HG02970 (cell line): Measurements from ENCODE around the gene LDB2.

ENCODE experiments used
- ATAC-seq: cut with Tn5 transposase; IDR thresholded peaks from one replicate; pipeline ENCODE4 v1.9.1; 2021; ENCODE audit warnings: mild to moderate bottlenecking, moderate library complexity, moderate number of reproducible peaks; ENCODE audit not compliant: unreplicated experiment, low FRiP score

Gene LDB2

DNA sequence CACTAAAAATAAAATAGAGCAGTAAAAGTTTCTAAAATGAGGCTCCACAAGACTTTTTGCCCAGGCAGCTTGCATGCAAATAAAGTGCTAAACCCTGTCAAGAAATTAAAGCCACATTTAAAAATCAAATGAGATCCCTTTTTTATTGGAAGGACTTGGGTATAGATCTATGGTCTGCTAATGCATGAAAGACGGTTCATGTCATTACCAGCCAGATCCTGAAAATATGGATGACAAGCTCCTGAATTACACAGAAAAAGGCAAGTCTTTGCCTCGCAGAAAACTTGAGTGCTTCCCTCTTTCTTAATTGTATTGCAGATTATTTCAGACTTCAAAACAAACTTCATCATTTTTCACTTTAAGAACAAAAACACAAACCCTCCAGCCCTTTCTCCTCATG, 169.6 kb downstream of the LDB2 start:
- no peak for ATAC-seq

DNA sequence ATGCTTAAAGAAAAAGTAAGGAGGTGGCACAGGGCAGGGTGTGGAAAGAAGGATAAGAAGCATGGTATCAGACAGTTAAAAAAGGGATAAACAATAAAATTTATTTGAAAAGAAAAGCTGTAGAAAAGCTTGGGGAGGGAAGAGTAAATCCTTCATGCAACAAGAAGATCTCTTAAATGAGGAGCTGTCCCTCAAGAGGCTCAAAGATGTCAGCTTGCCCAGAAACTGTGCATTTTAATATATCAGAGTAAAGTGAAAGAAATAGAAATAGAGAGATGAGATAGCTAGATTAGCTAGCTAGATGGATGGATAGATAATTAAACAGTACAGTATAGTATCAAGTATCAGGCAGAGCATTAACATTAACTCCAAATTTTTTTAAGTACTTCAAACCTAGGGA, 170.3 kb downstream of the LDB2 start:
- no peak for ATAC-seq

DNA sequence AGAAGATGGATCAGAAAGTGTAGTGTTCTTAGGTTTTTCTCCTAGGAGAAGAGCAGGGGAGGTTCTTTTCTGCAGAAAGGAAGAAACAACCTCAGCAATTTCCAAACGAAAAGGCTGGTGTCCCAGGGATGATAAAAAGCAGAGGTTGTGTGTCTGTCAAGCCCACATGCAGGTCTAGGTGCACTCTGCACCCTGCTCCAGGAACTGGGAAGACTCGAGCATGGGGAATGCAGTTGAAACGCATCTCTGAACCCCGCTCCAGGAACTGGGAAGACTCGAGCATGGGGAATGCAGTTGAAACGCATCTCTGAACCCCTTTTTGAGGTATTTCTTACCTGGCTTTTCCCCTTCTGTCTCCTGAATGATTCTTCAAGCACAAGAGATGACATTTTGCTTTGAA, 171.2 kb downstream of the LDB2 start:
- no peak for ATAC-seq

DNA sequence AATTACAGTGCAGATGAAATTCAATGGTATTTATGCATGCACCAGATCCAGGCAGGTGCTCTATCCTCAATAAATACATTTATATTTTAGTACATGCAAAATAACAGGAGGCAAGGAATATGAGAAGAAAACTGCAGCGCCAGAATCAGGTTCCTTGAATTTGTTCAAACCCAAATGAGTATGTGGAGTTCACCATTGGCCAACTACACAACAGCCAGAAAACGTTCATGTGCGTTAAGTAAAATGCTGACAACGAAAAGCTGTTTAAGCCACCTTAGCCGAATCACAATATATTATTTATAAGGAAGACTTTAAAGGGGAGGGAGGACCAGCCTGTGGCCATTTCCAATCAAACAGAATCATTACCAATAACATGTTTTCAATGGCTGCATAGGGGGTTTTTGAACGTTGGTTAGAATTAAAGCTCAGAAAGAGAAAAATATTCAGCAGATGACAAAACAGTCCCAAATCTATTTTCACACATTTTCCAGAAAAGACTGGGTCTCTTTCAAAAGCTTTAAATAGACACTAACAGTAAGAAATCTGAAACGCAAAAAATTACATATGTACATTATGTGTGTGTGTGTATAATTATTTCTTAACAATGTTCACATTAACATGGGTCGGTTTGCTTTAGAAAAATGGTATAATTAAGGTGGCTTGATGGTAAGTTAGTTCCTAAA, 171.9 kb downstream of the LDB2 start:
- ATAC-seq, result no peak

DNA sequence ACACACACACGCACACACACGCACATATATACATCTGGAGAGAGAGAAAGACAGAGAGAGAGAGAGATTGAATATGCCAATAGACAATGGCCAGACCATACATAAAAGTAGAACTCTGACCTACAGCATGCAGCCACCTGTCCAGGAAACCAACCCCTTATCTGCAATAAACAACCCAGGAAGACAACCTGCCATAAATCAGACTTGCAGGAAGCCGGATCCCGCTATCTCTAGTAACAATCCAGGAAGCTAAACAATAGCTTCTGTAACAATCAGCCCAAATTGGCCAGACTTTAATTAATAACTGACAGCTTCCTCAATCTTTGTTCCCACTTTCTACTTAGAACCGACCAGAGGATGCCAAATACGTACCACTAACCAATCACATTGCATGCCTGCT, 173.2 kb downstream of the LDB2 start:
- no peak for ATAC-seq

DNA sequence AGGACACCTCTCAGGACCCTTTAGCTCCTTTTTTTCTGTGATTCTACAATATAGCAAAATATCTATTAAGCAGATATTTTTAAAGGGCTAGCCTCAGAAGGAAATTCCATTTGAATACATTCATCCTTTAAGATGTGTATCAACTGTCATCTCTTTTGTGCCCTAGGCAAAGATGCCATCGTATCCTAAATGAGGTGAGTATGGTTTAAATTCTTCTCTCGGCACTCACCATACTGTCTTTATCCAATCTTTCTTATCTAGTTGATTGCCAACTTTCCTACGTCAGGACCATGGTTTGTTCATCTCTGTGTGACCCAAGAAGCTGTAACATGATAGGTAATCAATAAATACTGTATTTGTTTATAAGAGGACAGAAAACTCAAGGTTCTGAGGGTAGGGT, 176.0 kb downstream of the LDB2 start:
- no peak for ATAC-seq

DNA sequence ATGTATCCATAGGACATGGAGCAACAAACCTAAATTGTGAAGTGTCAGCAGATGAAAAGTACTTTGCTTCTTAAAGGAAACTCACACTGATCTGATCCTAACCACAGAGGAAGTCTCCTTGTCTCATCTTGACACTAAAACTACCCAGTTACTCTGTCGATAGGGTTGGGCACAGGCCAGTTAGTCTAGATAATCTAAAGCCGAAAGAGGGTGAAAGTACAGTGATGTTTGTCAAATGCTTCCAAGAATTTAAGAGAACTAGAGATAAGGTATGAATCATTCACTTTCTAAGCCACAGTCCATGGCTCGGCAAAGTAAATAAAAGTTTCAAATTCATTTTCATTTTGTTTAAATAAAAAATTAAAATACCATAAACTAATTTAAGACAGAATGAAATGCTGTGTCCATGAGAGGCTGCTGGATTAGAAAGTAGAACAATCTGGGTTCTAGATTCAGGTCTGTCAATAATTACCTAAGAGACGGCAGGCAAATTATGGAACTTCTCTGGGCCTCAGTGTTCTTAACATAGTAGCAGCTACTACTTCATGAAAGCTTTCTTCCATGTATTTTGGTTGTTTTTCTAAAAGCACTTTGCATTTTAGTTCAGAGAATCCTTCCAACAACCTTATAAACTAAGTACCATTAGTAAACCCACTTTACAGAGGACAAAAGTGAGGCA, 176.7 kb downstream of the LDB2 start:
- no peak for ATAC-seq

DNA sequence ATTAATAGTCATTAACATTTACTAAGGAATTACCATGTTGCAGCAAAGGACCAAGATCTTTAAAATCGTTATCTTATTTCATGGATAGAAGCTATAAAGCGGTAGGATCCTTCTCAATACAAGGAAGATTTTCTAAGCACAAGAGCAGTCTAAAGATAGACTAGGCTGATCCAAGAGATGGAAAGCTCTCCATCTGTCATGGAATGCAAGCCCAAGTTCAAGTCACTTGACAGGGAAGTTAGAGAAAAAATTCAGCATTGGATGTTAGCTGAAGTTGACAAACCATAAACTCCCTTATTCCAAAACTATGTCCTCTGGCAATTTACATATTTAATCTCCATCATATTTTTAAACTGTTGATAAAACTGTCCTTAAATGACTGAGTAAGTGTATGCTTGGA, 177.7 kb downstream of the LDB2 start:
- ATAC-seq, result no peak

DNA sequence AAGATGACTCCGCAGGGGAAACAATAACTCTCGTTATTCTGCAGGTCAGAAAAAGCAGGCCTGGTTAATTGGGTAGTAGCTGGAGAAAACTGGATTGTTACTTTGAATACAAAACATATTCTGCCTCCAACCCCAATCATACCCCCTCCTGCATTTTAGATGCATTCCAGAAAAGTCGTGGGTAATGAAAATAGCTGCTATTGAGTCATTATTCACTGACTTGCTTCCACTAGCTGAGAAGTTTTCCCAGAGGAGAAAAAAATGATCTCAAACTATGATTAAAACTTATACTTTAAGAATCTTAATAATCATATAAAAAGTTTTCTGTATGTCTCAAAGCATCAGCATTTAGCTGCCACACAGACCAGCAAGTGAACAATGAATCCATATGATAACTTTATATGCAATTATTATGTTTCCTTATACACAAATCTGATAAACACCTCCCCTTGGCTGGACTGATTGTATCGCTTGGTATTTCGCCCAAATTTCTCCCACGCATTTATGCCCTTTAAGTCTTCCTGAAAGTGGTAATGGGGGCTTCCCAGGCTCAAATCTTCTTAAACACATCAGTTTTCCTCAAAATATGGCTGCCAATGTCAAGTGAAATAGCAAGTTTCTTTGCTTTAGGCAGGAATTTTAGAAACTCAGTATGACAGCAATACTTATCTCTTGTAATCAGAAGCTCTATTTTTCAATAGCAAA, 181.0 kb downstream of the LDB2 start:
- no peak for ATAC-seq

DNA sequence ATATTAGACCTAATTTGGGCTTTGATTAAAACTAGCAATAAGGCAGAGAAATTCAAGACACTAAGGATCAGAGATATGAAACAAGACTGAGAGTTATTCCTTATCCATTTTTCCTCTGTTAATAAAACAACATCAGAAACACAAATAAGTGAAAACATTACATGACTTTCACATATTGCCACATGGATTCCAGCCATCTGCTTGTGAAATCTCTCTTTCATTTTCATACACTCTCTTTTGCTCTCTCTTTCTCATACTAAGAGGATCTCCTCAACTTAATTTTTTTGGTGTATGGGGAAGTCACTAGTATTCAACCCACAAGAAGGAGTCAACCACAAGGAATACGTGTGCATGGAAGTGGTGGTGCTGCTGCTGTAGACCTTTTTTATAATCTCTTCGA, 183.0 kb downstream of the LDB2 start:
- no peak for ATAC-seq

DNA sequence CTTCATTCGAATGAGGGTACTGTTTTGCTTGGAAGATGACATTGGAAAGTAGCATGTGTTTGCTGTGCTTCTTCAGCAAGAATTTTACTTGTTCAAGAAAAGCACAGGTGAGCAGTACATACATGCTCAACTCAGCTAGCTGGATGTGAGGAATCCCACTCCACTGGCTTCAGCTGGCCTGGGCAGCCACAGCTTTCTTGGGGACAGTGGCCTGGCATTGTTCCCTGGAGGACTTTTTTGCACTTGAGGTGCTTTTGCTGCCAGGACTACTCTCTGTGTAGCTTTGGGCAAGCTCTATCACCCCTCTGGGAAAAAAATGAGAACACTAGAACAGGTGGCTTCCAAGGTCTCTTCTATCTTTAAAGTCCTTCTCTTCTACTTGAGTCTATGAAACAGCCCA, 184.3 kb downstream of the LDB2 start:
- ATAC-seq, result no peak

DNA sequence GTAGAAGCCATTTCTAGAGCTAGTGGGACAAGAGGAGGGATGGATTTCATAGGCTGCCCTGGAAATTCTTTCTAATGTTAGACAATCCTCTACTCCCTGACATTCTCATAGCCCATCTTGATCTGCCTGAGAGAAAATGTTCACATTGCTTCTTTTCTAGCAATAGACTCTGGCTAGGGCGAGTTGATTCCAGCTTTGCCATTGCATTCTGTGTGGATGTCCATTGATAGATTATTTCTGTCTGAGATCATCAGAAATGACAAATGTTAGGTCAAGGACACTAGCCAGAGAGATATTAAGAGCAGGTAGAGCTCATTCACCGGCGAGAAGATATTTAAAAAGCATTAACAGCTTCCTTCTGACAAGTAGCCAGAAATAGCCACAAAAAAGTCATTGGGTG, 184.7 kb downstream of the LDB2 start:
- no peak for ATAC-seq

DNA sequence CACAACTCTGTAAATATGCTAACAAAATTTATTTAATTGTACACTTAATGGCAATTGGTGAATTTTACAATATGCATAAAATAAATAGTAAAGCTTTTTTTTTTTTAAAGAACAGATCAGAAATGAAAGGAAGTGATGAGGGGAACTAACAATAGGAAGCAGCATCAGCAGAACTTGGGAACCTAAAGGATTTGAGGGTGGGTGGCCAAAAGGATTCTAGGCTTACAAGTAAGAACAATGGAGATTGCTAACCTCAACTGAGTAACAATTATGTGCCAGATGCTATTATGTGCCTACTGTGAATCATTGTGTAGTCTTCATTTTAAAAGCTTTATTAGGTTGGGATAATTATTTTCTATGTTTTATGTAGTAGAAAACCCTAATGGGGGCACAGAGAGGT, 185.2 kb downstream of the LDB2 start:
- ATAC-seq, result no peak

DNA sequence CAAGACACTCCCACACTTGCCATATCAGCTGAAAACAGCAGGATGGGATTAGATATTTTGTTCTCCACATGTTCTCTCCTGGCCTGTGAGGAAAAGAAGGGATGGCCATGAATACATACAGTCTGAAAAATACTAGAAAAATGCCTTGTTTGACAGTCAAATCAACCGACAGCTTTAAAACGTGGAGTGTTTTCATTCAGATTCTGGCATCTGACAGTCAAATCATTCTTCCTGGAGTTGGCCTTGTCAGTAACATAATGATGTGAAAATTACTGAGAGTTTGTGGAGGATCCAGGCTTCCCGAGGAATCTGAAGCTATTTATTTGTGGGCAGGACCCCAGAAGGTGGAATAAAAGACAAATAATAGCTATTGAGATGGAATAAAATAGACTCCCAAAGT, 188.2 kb downstream of the LDB2 start:
- ATAC-seq, result no peak

DNA sequence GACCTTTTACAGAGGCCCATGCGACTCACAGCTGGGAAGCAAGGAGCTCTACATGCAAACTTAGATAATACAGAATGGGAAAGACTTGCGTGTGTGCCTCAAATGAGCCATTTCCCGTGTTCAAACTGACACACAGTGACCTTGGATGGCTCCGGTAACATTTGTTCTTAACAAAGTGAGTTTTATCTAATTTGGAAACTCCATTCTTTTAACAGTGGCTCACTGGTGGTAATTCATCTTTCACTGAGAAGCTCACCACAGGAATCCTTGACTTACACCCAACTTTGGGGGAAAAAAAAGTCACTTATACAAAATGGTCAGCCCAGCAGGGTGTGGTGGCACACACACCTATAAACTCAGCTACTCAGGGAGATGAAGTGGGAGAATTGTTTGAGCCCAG, 190.6 kb downstream of the LDB2 start:
- ATAC-seq, result no peak

DNA sequence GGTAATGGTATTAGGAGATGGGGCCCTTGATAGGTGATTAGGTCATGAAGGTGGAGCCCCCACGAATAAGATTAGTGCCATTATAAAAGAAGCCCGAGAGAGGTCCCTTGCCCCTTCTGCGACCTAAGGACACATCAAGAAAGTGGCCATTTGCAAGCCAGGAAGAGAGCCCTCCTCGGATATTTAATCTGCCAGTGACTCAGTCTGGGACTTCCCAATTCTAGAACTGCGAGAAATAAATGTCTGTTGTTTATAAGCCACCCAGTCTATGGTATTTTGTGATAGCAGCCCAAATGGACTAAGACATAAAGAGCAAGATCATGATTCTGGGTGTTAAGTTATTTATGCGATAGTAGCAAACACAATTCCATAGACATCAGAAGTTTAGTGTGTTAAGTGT, 192.2 kb downstream of the LDB2 start:
- no peak for ATAC-seq

DNA sequence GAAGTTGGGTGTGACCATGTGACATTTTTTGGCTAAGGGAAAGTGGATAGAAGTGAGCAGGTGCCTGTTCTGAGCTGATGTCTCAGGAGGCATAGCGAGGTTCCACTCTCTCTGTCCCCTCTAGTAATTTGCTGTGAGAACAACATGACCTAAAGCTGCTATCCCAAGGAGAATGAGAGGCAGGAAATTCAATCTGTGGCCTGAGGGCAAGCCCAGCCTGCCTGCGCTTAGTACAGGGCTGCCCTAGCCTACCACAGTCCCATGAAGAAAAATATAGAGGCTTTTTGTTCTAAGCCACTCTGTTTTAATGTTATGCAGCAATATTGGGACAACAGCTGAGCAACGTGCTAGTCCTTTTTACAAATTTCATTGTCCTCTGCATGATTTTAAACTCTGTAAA, 193.1 kb downstream of the LDB2 start:
- ATAC-seq, result no peak

DNA sequence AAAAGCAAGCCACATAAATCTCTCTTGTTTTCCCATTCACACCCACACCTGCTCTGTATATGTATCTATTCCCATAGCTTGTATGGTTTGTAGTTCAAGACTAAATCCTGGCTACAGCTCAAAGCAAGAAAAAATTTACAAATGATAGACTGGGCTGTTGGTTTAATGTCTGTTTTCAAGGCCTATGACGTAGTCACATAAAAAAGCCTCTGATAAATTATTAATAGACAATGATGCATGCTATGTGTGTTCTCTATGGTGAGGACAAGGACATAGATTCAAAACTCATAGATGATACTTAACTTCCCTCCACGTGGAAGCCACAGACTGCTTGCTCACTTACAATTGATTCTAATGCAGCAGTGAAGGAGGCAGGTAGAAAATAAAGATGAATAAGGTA, 194.0 kb downstream of the LDB2 start:
- ATAC-seq, result no peak

DNA sequence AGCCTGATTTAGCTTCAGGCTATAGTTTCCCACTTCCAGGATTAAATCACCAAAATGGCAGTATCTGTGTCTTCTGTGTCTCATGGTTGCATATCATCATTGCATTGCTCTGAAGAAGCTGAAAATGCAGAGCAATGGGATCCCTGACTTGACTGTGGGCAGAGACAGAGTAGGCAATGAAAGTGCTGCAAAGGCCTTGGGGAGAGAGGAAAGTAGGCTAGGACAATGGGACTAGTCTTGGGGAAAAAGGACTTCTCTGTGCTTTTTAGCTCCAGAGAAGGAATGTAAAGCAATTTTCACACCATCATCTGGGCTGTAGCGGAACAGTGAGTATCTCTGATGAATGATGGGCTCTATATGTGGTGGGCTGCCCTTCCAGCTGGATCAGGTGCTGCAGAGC, 202.5 kb downstream of the LDB2 start:
- ATAC-seq, result no peak

DNA sequence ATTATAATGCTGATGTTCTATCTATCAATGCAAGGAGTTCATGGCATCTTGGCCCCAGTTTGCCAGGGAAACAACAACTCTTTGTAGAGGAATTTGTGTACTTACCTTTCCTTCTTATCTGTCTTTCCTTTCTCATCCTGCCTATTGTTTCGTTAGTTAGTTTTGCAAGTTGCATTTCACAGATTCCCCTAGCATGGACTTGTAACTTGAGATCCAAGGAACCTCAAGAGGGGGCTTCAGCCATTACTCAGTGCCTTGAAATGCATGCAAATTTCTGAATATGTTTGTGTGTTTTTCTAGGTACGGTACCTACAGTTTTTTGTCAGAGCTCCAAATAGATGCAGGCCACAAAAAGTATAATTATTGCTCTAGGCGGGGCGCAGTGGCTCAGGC, 203.6 kb downstream of the LDB2 start:
- ATAC-seq, result no peak

DNA sequence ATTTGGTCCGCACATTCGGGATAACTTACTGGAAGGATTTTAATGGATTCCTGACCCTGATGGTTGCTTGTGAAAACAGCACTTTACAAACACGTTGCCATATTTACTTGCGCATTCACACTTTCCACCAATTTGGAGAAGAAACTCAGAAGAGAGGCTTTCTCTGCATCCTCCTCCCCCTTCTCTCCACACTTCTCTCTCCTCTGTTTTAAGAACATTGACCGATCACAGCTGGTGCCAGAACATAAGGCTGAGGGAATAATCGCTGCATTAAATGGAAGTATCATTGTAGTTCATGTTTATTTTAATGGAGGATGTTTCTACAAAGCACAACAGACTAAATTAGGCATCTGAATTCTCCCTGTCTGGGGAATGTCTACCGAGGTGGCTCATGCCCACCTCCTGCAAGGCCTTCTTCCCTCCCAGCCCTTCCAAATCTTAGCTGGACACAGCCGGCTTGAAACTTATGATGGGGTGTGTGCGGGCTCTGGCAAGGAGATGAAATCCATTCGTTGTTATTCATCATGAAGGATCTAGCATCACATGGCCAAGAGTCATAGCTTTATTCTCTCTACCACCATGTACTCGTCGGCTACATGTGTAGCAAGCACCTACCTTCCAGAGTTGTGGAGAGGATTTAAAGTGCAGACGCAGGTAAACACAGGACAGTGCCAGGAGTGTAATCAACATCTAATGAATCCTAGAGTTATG, 204.1 kb downstream of the LDB2 start:
- ATAC-seq, result no peak
